ENCODE results near the gene ACAD8. TPM values are rescaled to one million over a fixed set of nuclear protein-coding genes. Genes with fewer than 3 reads are reported as not detected.

Gene ACAD8
- total RNA-seq, 3 donors from 2014 or later = 20.5 to 46.2 (median 40.4) TPM

DNA sequence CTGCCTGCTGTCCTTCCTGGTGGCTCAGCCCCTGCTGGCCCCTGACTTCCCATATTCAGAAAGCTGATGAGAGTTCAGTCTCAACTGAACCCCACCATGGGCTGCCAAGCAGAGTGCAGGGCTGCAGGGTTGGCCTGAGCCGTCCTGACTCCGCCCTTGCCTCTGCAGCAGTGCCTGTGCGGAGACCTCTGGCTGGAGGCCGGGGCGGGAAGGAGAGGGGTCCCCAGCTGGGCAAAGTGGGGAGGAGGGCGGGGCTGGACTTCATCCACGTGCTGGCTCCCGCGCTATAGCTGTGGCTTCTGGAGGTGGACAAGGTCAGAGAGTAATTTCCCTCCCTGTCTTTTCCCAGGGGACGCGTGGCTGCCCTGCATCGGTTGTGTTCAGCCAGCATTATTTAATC, 36.4 kb downstream of the ACAD8 start:
- intact Hi-C loops (cut with DNase I; ENCODE audit: low total_unique reads) = no loop called here
- H3K27me3 ChIP-seq = no peaks in the 10 kb centered on the region
- peak in 1 of 2 donors; percentile 12 for DNase-seq (ENCODE audit: low spot score in 2 of 2)
- peak overlapping the region in 1 of 3 donors; percentile 22 for H3K4me3 ChIP-seq
- H3K4me1 ChIP-seq = no peaks in the 10 kb centered on the region
- no peak overlapping the region for H3K27ac ChIP-seq
- H3K36me3 ChIP-seq = no peaks in the 10 kb centered on the region
- TF ChIP-seq POLR2AphosphoS5 (IDR thresholded peaks at IDR 0.05) (no peak), POLR2A (IDR thresholded peaks at IDR 0.05) (no peak)
- TF ChIP-seq, protein P1, sequence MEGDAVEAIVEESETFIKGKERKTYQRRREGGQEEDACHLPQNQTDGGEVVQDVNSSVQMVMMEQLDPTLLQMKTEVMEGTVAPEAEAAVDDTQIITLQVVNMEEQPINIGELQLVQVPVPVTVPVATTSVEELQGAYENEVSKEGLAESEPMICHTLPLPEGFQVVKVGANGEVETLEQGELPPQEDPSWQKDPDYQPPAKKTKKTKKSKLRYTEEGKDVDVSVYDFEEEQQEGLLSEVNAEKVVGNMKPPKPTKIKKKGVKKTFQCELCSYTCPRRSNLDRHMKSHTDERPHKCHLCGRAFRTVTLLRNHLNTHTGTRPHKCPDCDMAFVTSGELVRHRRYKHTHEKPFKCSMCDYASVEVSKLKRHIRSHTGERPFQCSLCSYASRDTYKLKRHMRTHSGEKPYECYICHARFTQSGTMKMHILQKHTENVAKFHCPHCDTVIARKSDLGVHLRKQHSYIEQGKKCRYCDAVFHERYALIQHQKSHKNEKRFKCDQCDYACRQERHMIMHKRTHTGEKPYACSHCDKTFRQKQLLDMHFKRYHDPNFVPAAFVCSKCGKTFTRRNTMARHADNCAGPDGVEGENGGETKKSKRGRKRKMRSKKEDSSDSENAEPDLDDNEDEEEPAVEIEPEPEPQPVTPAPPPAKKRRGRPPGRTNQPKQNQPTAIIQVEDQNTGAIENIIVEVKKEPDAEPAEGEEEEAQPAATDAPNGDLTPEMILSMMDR (IDR thresholded peaks at IDR 0.05) = no peak
- no peaks in the 10 kb centered on the region for H3K9me3 ChIP-seq

DNA sequence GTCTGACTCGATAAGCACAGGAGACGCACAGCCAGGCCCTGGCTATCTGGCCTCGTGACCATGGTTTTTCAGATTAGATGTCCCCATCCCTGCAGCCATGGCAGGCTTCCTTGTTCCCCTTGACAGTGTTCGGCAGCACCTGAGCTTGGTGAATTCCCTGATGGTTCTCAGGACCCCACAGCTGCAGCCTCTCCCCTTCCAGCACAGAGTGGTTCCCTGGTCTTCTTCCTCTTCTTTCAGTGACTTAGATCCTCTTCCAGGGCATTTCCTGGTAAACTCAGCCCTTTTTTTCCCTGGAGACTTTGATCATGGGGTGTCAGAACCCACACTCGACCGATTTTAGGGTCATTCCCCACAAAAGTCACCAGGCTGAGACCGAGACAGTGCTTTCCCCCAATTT, 37.3 kb downstream of the ACAD8 start:
- no peak for TF ChIP-seq POLR2AphosphoS5 (IDR thresholded peaks at IDR 0.05)
- TF ChIP-seq, protein P1 (IDR thresholded peaks at IDR 0.05) = no peak
- TF ChIP-seq POLR2A (IDR thresholded peaks at IDR 0.05) = no peak
- DNase-seq (ENCODE audit: low spot score in 2 of 2) = no peak
- Histone ChIP-seq H3K36me3 (no peaks in the 10 kb centered on the region), H3K27ac (no peak overlapping the region), H3K9me3 (no peaks in the 10 kb centered on the region), H3K4me3 (no peak overlapping the region), H3K27me3 (no peaks in the 10 kb centered on the region), H3K4me1 (no peaks in the 10 kb centered on the region)
- intact Hi-C loops (cut with DNase I; ENCODE audit: low total_unique reads) = no loop called here

DNA sequence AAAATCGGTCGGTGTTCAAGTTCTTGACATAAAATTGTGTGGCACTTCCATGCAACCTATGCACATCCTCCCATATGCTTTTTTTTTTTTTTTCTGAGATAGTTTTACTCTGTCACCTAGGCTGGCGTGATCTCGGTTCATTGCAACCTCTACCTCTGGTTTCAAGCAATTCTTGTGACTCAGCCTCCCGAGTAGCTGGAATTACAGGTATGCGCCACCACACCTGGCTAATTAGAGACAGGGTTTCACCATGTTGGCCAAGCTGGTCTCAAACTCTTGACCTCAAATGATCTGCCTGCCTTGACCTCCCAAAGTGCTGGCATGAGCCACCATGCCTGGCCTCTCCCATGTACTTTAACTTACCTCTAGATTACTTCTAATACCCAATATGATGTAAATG, 37.8 kb downstream of the ACAD8 start:
- Histone ChIP-seq H3K4me1 (no peaks in the 10 kb centered on the region), H3K9me3 (no peaks in the 10 kb centered on the region), H3K27me3 (no peaks in the 10 kb centered on the region), H3K27ac (no peak overlapping the region), H3K36me3 (no peaks in the 10 kb centered on the region), H3K4me3 (no peak overlapping the region)
- no peak for DNase-seq (ENCODE audit: low spot score in 2 of 2)
- TF ChIP-seq, protein P1 (IDR thresholded peaks at IDR 0.05) = no peak
- TF ChIP-seq POLR2AphosphoS5 (IDR thresholded peaks at IDR 0.05) (no peak), POLR2A (IDR thresholded peaks at IDR 0.05) (no peak)
- intact Hi-C loops (cut with DNase I; ENCODE audit: low total_unique reads) = no loop called here

DNA sequence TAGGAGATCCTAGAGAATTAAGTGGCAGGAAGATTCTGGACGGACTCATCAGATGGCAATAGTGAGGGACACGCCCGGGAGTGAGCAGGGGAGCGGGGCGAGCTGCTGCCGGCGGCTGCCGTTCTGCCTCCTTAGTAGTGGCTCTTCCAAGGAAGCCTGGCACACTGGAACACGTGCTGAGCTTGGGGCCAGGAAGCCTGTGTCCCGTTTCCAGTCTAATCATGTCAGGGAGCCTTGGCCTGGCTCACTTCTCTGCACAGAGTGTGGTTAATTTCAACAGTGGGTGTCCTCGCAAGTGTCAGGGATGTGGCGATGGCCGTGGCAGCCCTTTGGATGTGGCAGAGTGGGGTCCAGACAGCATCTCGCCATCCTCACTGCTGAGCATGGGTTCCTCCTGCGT, 39.3 kb downstream of the ACAD8 start:
- no peaks in the 10 kb centered on the region for H3K27me3 ChIP-seq
- H3K27ac ChIP-seq = no peak overlapping the region
- no peaks in the 10 kb centered on the region for H3K36me3 ChIP-seq
- no peaks in the 10 kb centered on the region for H3K9me3 ChIP-seq
- H3K4me3 ChIP-seq = no peak overlapping the region
- DNase-seq (ENCODE audit: low spot score in 2 of 2) = no peak
- intact Hi-C loops (cut with DNase I; ENCODE audit: low total_unique reads) = no loop called here
- no peak for TF ChIP-seq POLR2AphosphoS5 (IDR thresholded peaks at IDR 0.05)
- TF ChIP-seq POLR2A (IDR thresholded peaks at IDR 0.05) = no peak
- TF ChIP-seq, protein P1 (IDR thresholded peaks at IDR 0.05) = no peak
- H3K4me1 ChIP-seq = no peaks in the 10 kb centered on the region

DNA sequence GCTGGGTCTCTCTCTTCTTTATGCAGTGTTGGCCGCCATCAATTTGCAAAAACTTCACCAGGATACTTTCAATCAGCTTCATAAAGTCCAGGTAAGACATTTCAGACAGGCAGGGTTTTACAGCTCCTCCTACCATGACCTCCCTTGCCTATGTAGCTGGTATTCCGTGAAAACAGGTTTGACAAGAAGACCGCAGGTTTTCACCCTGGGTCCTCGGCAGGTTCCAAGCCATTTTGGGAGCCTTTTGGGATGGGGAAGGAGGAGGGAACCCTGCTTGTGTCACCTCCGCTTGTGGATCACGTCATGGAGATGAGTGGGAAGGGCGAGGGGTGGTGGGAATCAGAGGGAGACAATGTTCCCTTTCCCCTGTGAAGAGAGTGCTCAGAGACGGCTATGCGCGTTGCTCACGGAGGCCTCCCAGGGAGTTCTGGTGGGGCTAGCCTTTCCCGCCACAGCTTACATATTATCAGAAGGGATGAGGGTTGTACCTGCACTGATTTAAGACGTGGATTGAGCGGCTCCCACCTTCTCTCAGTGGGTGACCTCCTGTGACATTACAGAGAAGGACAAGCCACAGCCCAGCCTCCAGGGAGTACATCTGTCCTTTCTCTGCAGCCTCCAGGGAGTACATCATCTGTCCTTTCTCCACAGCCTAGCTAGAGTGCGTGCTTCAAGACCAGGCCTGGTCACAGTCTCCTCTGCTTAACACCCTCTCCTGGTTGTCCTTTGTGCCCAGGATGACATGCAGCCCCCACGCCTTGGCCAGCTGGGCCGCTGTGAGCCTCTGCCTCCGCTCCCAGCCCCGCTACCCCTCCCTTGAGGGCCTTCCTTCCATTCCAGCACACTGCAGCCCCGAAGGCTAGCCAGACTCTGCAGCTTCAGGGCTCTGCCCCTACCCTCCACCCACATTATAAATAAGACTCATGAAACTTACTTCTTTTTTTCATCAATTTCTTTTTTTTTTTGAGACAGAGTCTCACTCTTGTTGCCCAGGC, 40.0 kb downstream of the ACAD8 start:
- H3K36me3 ChIP-seq = no peaks in the 10 kb centered on the region
- no peaks in the 10 kb centered on the region for H3K4me1 ChIP-seq
- no peak overlapping the region for H3K4me3 ChIP-seq
- TF ChIP-seq, protein P1 (IDR thresholded peaks at IDR 0.05) = no peak
- TF ChIP-seq POLR2A (IDR thresholded peaks at IDR 0.05) = no peak
- intact Hi-C loops (cut with DNase I; ENCODE audit: low total_unique reads) = no loop called here
- H3K27me3 ChIP-seq = no peaks in the 10 kb centered on the region
- H3K9me3 ChIP-seq = no peaks in the 10 kb centered on the region
- H3K27ac ChIP-seq = no peak overlapping the region
- DNase-seq (ENCODE audit: low spot score in 2 of 2) = no peak

Data from breast epithelium (tissue), 4 donors.